Spleen (tissue), 11 donors: ENCODE measurements around the gene LRRC51. TPM values are rescaled to one million over a fixed set of nuclear protein-coding genes. Genes with fewer than 3 reads are reported as not detected.
A peak's percentile ranks its signal among the peaks of the same experiment; 100 is the strongest.

Source experiments
- DNase-seq: peaks from one replicate; pipeline ENCODE4 v3.0.0-alpha.2; 2020
- H3K27ac ChIP-seq, 8 donors: fragments of 200-600 bp; sonication (generic) in 7 of 8; 1 replicate in 4 of 8; 2 replicates in 4 of 8; pipeline versions ENCODE4 v1.5.0 to v1.8.0; 2016 to 2021; ENCODE audit warnings: inconsistent platforms in 4 of 8, mild to moderate bottlenecking in 4 of 8, moderate library complexity in 1 of 8
- H3K27me3 ChIP-seq, 7 donors: fragments of 200-600 bp; sonication (generic) in 6 of 7; replicated peaks in 1 of 7; 1 replicate in 4 of 7; 2 replicates in 3 of 7; pipeline versions ENCODE4 v1.5.0 to v1.8.0; 2016 to 2021; ENCODE audit warnings: inconsistent platforms in 3 of 7, mild to moderate bottlenecking in 1 of 7
- H3K36me3 ChIP-seq, 6 donors: fragments of 200-600 bp; sonication (generic) in 5 of 6; 1 replicate in 4 of 6; 2 replicates in 2 of 6; pipeline versions ENCODE4 v1.5.0 to v1.8.0; 2016 to 2021; ENCODE audit warnings: inconsistent platforms in 2 of 6
- H3K4me1 ChIP-seq, 6 donors: fragments of 200-600 bp; sonication (generic) in 5 of 6; 1 replicate in 3 of 6; 2 replicates in 3 of 6; pipeline versions ENCODE4 v1.5.0 to v1.8.0; 2016 to 2021; ENCODE audit warnings: inconsistent platforms in 3 of 6
- H3K4me3 ChIP-seq, 8 donors: fragments of 200-600 bp; sonication (generic) in 7 of 8; 1 replicate in 4 of 8; 2 replicates in 4 of 8; pipeline versions ENCODE4 v1.5.0 to v1.8.0; 2016 to 2021; ENCODE audit warnings: inconsistent platforms in 4 of 8, mild to moderate bottlenecking in 4 of 8, moderate library complexity in 2 of 8
- H3K9me3 ChIP-seq, 8 donors: fragments of 200-600 bp; sonication (generic) in 7 of 8; 1 replicate in 4 of 8; 2 replicates in 4 of 8; pipeline versions ENCODE4 v1.5.0 to v1.8.0; 2016 to 2021; ENCODE audit warnings: inconsistent platforms in 4 of 8
- CTCF ChIP-seq, 11 experiments: fragments of 200-600 bp in 7 of 11; fragments of 450-650 bp in 4 of 11; sonication (generic) in 4 of 11; IDR thresholded peaks in 8 of 11; conservative IDR thresholded peaks in 3 of 11; 1 replicate in 7 of 11; 2 replicates in 4 of 11; pipeline versions ENCODE4 v1.4.0 to v1.8.0; 2016 to 2021; ENCODE audit warnings: antibody characterized with exemption in 11 of 11, inconsistent platforms in 4 of 11, mild to moderate bottlenecking in 1 of 11
- POLR2A ChIP-seq, 3 donors: fragments of 450-650 bp; IDR thresholded peaks; one replicate each; pipeline ENCODE4 v1.5.1; 2017; ENCODE audit warnings: antibody characterized with exemption in 3 of 3, mild to moderate bottlenecking in 1 of 3
- POLR2AphosphoS5 ChIP-seq, 3 donors: sonication (generic); formaldehyde crosslinking; IDR thresholded peaks; one replicate each; pipeline ENCODE4 v1.5.1; 2017; ENCODE audit warnings: antibody characterized with exemption in 3 of 3
- WGBS, 5 donors: extraction: QIAGEN DNeasy Blood & Tissue Kit in 3 of 5; methylation state at CpG; one replicate each; pipeline versions ENCODE4 v1.1.5 to v1.1.7; 2013 to 2018; 5-methylcytosine and 5-hydroxymethylcytosine counted together
- intact Hi-C: fragments of 100-400 bp; cut with DNase I; formaldehyde crosslinking; loops from one replicate; pipeline ENCODE4 v1.15.0; 2023; ENCODE audit warnings: low total_unique reads
- polyA plus RNA-seq, 3 donors: library from polyadenylated mRNA; stranded (reverse); fragments of 200-250 nt; gene quantifications; one replicate each; pipeline ENCODE4 v1.2.1, GENCODE V29; 2013
- total RNA-seq, 7 donors: library from RNA; depleted of rRNA in 3 of 7; stranded (reverse); fragments of >200 nt in 3 of 7; fragmentation: NEBNext Ultra II Directional in 4 of 7; extraction: Animal tissue kit (Norgen Biotek cat#: 25700) in 4 of 7; gene quantifications; one replicate each; pipeline versions ENCODE4 v1.1.0 to v1.2.1, GENCODE V29; 2016 to 2021
- donor health status: healthy with polysubstance abuse.
- donor health status: DM: no; HTN: no; CAD: no; lungs with moderate emphysema.
- donor health status: DM: no; HTN: no; CAD: no.
- donor health status: Bipolar disorder and iron deficiency.
- donor health status: healthy.
- donor health status: DM: no; HTN: no; CAD: no.
- donor health status: DM: yes; HTN: yes; CAD: no.

The LRRC51 gene
- total and polyA plus RNA-seq, 10 donors = 2.0 to 10.0 (median 4.5) TPM

GRCh38 chr11:72048766-72049460 lies 31.7 kb upstream of the LRRC51 start:
- peak overlapping the region; percentile 28 to 79 (median 67) for H3K27ac ChIP-seq
- intact Hi-C loops = no loop called here
- no peak overlapping the region for H3K4me3 ChIP-seq
- peaks cover 3 to 30% (median 12%) of the 10 kb centered on the region in 6 donors for H3K4me1 ChIP-seq
- TF ChIP-seq POLR2AphosphoS5 (IDR thresholded peaks at IDR 0.05) (peak in 1 of 3 donors; percentile 34), CTCF (IDR thresholded peaks at IDR 0.05 in 8 of 11, conservative IDR thresholded peaks at IDR 0.05 in 3 of 11) (no peak), POLR2A (IDR thresholded peaks at IDR 0.05) (no peak)
- H3K27me3 ChIP-seq = no peaks in the 10 kb centered on the region
- no peak for DNase-seq
- no peaks in the 10 kb centered on the region for H3K9me3 ChIP-seq
- peaks cover 0 to 60% (median 3%) of the 10 kb centered on the region in 6 donors for H3K36me3 ChIP-seq
- WGBS, 5 donors = 86 to 89% (median 89%) methylated on average over 3 of the region's 3 CpGs

GRCh38 chr11:72058416-72059034 lies 22.1 kb upstream of the LRRC51 start:
- Histone ChIP-seq H3K4me3 (no peak overlapping the region), H3K4me1 (peaks cover 0 to 13% (median 8%) of the 10 kb centered on the region in 6 donors), H3K27me3 (no peaks in the 10 kb centered on the region), H3K9me3 (no peaks in the 10 kb centered on the region), H3K27ac (no peak overlapping the region), H3K36me3 (peaks cover 0 to 31% (median 0%) of the 10 kb centered on the region in 6 donors)
- TF ChIP-seq CTCF (IDR thresholded peaks at IDR 0.05 in 8 of 11, conservative IDR thresholded peaks at IDR 0.05 in 3 of 11) (no peak), POLR2A (IDR thresholded peaks at IDR 0.05) (no peak), POLR2AphosphoS5 (IDR thresholded peaks at IDR 0.05) (no peak)
- DNase-seq = no peak
- WGBS, 5 donors = 79 to 96% (median 93%) methylated on average over 3 of the region's 3 CpGs
- intact Hi-C loops = no loop called here

- no peaks in the 10 kb centered on the region for H3K9me3 ChIP-seq
- H3K4me3 ChIP-seq = peak overlapping the region in 1 of 8 donors; percentile 21
- intact Hi-C loops = no loop called here
- WGBS, 5 donors = 62 to 71% (median 66%) methylated on average over 5 of the region's 5 CpGs
- no peak for TF ChIP-seq CTCF (IDR thresholded peaks at IDR 0.05 in 8 of 11, conservative IDR thresholded peaks at IDR 0.05 in 3 of 11)
- no peak for TF ChIP-seq POLR2A (IDR thresholded peaks at IDR 0.05)
- no peak for TF ChIP-seq POLR2AphosphoS5 (IDR thresholded peaks at IDR 0.05)
- no peak for DNase-seq
- peak overlapping the region in 7 of 8 donors; percentile 2 to 72 (median 48) for H3K27ac ChIP-seq
- peaks cover 0 to 20% (median 10%) of the 10 kb centered on the region in 6 donors for H3K4me1 ChIP-seq
- no peaks in the 10 kb centered on the region for H3K27me3 ChIP-seq
- H3K36me3 ChIP-seq = peaks cover 0 to 46% (median 0%) of the 10 kb centered on the region in 6 donors
Observed at GRCh38 chr11:72061739-72062396, 18.8 kb upstream of the LRRC51 start.

GRCh38 chr11:72066855-72067254 lies 13.8 kb upstream of the LRRC51 start:
- TF ChIP-seq POLR2AphosphoS5 (IDR thresholded peaks at IDR 0.05) = no peak
- no peak for TF ChIP-seq POLR2A (IDR thresholded peaks at IDR 0.05)
- no peak for TF ChIP-seq CTCF (IDR thresholded peaks at IDR 0.05 in 8 of 11, conservative IDR thresholded peaks at IDR 0.05 in 3 of 11)
- Histone ChIP-seq H3K4me1 (peaks cover 16 to 65% (median 45%) of the 10 kb centered on the region in 6 donors), H3K9me3 (no peaks in the 10 kb centered on the region), H3K4me3 (no peak overlapping the region), H3K27ac (peak overlapping the region in 4 of 8 donors; percentile 2 to 40 (median 13)), H3K27me3 (no peaks in the 10 kb centered on the region), H3K36me3 (peaks cover 0 to 47% (median 3%) of the 10 kb centered on the region in 6 donors)
- intact Hi-C loops = no loop called here
- DNase-seq = no peak
